Tongue (tissue), 2 donors: ENCODE data around the gene HTT. TPM values are rescaled to one million over a fixed set of nuclear protein-coding genes. Genes with fewer than 3 reads are reported as not detected.
"Not testable (repeated sequence)": the region's sequence is repeated elsewhere in the genome, so short reads cannot be mapped to it uniquely, and the experiment has no call there.

Source experiments
- DNase-seq: peaks from one replicate; pipeline ENCODE4 v3.0.0-alpha.2; 2015
- total RNA-seq: library from RNA; depleted of rRNA; stranded (reverse); fragments of >200 nt; gene quantifications from one replicate; pipeline ENCODE4 v1.2.3, GENCODE V29; 2014

The HTT gene
- total RNA-seq, 1 donor from 2014 or later, result 69.3 TPM

DNA sequence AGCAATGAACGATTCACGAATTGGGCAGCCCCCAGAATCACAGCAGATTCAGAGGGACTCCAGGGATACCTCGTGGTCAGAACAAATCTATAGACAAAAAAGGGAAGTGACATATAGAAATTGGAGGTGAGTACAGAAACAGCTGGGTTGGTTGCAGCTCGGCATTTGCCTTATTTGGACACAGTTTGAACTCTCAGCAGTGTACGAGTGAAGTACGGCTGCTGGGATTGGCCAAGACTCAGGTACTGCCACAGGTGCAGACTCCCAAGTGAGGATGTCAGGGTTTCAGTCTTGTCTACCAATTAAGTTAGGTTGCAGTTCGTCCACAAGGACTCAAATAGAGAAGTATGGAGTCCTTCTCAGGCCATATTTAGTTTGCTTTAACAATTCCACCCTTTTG is 28.3 kb upstream of the HTT start:
- DNase-seq, result no peak

- DNase-seq, result no peak
Observed at GRCh38 chr4:3046623-3047022, 27.9 kb upstream of the HTT start.

- DNase-seq, result peak; percentile 73
Observed at GRCh38 chr4:3047464-3048286, 26.8 kb upstream of the HTT start.

- not testable (repeated sequence) for DNase-seq
Observed at GRCh38 chr4:3051141-3051897, 23.2 kb upstream of the HTT start.

DNA sequence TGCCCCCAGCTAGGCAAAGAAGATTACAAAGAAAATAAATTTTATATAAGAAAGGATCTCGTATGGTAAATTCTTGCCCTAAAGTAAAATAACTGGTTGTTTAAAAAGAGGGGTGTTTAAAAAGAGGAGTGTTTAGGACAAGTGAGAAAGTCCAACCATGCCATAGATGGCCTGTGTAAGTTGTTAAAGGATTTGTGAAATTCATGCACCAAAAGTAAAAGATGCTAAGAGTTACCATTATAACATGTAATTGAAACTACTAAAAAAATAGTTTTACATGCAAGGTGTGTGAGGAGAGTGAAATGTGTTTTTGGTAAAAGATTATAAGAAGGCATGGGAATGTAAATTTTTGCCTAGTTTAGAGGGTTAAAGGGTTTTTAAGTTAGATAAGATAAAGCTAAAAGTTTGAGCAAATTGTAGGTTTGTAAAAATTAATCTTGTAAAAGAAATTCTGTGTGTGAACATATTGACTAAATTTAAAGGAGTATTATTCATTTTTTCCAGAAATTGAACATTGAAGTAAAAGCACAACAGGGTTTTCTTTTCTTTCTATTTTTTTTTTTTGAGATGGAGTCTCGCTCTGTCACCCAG is 20.2 kb upstream of the HTT start:
- no peak for DNase-seq

DNA sequence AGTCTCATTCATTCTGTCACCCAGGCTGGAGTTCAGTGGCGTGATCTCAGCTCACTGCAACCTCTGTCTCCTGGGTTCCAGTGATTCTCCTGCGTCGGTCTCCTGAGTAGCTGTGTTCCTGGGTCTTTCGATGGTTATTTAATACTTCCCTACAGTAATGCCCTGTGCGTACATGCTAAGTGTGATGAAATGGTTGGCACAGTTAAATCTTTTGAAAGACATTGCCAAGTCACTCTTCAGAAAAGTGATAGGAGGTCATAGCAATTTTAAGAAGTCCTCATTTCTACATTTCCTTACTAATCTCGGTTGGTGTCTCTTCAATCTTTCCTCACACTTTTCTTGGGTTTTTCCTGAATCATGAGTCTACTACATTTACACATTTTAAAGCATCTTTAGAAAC is 14.5 kb upstream of the HTT start:
- no peak for DNase-seq

DNA sequence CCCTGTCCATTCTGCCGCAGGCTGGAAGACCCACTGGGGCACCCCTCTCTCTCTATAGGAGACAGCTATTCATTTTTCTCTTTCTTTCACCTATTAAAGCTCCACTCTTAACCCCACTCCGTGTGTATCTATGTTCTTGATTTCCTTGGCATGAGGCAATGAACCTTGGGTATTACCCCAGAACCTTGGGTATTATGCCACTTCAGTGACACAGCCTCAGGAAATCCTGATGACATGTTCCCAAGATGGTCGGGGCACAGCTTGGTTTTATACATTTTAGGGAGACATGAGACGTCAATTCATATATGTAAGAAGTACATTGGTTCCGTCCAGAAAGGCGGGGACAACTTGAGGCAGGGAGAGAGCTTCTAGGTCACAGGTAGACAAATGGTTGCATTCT is 13.5 kb upstream of the HTT start:
- no peak for DNase-seq

GRCh38 chr4:3062471-3062870 is 12.0 kb upstream of the HTT start:
- no peak for DNase-seq

DNA sequence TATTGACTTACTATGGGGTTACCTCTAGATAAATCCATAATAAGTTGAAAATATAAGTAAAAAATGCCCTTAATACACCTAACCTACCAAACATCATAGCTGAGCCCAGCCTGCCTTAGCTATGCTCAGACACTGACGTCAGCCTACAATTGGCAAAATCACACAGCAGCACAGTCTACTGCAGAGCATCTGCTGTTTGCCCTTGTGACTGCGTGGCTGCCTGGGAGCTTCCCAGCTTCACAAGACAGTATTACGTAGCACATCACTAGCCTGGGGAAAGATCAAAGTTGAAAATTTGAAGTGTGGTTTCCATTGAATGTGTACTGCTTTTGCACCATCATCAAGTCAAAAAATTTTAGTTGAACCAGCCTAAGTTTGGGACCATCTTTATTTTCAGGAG is 8.9 kb upstream of the HTT start:
- DNase-seq, result no peak

GRCh38 chr4:3066836-3067400 is 7.6 kb upstream of the HTT start:
- DNase-seq, result no peak

DNA sequence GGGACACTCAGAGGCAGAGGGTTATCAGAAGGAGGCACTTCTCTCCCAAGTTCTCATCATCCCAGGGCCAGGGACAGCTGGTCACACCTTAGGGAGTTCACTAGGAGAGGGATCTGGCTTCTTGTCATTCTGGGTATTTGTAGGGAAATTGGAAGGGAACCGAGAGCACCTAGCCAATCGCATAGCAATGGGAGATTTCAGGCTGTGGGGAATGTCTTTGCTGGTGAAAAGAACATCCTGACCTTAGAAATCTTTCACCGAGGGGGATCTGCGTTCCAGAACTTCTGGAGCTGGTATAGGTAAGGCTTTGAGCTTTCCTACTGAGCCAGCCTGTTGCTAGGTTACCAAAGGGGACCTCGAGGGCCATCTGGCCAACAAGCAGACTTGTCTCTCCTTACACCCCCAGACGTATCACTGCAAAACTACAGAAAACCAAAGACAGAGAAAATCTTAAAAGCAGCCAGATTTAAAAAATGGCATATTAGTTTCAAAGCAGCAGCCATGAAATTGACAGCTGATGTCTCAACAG is 6.9 kb upstream of the HTT start:
- DNase-seq, result no peak

GRCh38 chr4:3069661-3070199 is 4.8 kb upstream of the HTT start:
- DNase-seq, result no peak

- no peak for DNase-seq
Observed at GRCh38 chr4:3070709-3071500, 3.6 kb upstream of the HTT start.

- DNase-seq, result no peak
Observed at GRCh38 chr4:3071811-3072210, 2.7 kb upstream of the HTT start.

- peak; percentile 8 for DNase-seq
Observed at GRCh38 chr4:3073158-3074077, 1.1 kb upstream of the HTT start.

DNA sequence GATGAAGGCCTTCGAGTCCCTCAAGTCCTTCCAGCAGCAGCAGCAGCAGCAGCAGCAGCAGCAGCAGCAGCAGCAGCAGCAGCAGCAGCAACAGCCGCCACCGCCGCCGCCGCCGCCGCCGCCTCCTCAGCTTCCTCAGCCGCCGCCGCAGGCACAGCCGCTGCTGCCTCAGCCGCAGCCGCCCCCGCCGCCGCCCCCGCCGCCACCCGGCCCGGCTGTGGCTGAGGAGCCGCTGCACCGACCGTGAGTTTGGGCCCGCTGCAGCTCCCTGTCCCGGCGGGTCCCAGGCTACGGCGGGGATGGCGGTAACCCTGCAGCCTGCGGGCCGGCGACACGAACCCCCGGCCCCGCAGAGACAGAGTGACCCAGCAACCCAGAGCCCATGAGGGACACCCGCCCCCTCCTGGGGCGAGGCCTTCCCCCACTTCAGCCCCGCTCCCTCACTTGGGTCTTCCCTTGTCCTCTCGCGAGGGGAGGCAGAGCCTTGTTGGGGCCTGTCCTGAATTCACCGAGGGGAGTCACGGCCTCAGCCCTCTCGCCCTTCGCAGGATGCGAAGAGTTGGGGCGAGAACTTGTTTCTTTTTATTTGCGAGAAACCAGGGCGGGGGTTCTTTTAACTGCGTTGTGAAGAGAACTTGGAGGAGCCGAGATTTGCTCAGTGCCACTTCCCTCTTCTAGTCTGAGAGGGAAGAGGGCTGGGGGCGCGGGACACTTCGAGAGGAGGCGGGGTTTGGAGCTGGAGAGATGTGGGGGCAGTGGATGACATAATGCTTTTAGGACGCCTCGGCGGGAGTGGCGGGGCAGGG is 568 bp downstream of the HTT start:
- peak; percentile 85 for DNase-seq

DNA sequence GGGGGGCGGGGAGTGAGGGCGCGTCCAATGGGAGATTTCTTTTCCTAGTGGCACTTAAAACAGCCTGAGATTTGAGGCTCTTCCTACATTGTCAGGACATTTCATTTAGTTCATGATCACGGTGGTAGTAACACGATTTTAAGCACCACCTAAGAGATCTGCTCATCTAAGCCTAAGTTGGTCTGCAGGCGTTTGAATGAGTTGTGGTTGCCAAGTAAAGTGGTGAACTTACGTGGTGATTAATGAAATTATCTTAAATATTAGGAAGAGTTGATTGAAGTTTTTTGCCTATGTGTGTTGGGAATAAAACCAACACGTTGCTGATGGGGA is 1.1 kb downstream of the HTT start:
- no peak for DNase-seq

- no peak for DNase-seq
Observed at GRCh38 chr4:3077796-3078195, 3.3 kb downstream of the HTT start.

- DNase-seq, result no peak
Observed at GRCh38 chr4:3079694-3080123, 5.2 kb downstream of the HTT start.
